Loucy (cell line): ENCODE data around the gene IGFBP2.

Source experiments
- CTCF ChIP-seq: fragments of 200-600 bp; sonication (generic); conservative IDR thresholded peaks from 2 replicates; pipeline ENCODE4 v1.5.1; 2014; ENCODE audit warnings: mild to moderate bottlenecking, antibody characterized with exemption, low read length
- EZH2phosphoT487 ChIP-seq: fragments of 200-600 bp; IDR thresholded peaks from 2 replicates; pipeline ENCODE4 v1.6.1; 2018; ENCODE audit warnings: antibody characterized with exemption, mild to moderate bottlenecking, moderate library complexity, borderline replicate concordance

GRCh38 chr2:216622526-216622925 is 10.7 kb upstream of the IGFBP2 start:
- TF ChIP-seq CTCF, result no peak
- no peak for TF ChIP-seq EZH2phosphoT487
